Smooth muscle cell (in vitro differentiated cells): ENCODE measurements around the gene STK26. TPM values are rescaled to one million over a fixed set of nuclear protein-coding genes. Genes with fewer than 3 reads are reported as not detected.

Experiments used
- DNase-seq: peaks from one replicate; lab custom pipeline; 2025; ENCODE audit not compliant: unreplicated experiment; lab: John Stamatoyannopoulos, UW
- H2AFZ ChIP-seq: fragments of 200-600 bp; sonication (generic); 2 replicates; pipeline ENCODE4 v1.6.0; 2016; ENCODE audit warnings: antibody characterized with exemption, low read depth, mild to moderate bottlenecking
- H3F3A ChIP-seq: fragments of 200-600 bp; sonication (generic); 2 replicates; pipeline ENCODE4 v1.6.0; 2017; ENCODE audit warnings: antibody characterized with exemption, low read depth
- H3K27ac ChIP-seq: fragments of 200-600 bp; sonication (generic); 2 replicates; pipeline ENCODE4 v1.5.1; 2016; ENCODE audit warnings: low read depth, mild to moderate bottlenecking
- H3K27me3 ChIP-seq: fragments of 200-600 bp; sonication (generic); 2 replicates; pipeline ENCODE4 v1.6.1; 2016; ENCODE audit warnings: low read depth, mild to moderate bottlenecking
- H3K36me3 ChIP-seq: fragments of 200-600 bp; sonication (generic); 2 replicates; pipeline ENCODE4 v1.5.1; 2016; ENCODE audit warnings: low read depth
- H3K4me1 ChIP-seq: fragments of 200-600 bp; sonication (generic); 2 replicates; pipeline ENCODE4 v1.5.1; 2016; ENCODE audit warnings: low read depth
- H3K4me2 ChIP-seq: fragments of 200-600 bp; sonication (generic); 2 replicates; pipeline ENCODE4 v1.6.0; 2016; ENCODE audit warnings: mild to moderate bottlenecking
- H3K4me3 ChIP-seq: fragments of 200-600 bp; sonication (generic); 2 replicates; pipeline ENCODE4 v1.5.1; 2016; ENCODE audit warnings: mild to moderate bottlenecking
- H3K79me2 ChIP-seq: fragments of 200-600 bp; sonication (generic); 2 replicates; pipeline ENCODE4 v1.6.0; 2016; ENCODE audit warnings: low read depth, mild to moderate bottlenecking
- H3K9ac ChIP-seq: fragments of 200-600 bp; sonication (generic); 2 replicates; pipeline ENCODE4 v1.6.0; 2016; ENCODE audit warnings: low read depth
- H3K9me3 ChIP-seq: fragments of 200-600 bp; sonication (generic); replicated peaks from 2 replicates; pipeline ENCODE4 v1.5.1; 2016; ENCODE audit warnings: low read depth
- H4K20me1 ChIP-seq: fragments of 200-600 bp; sonication (generic); 2 replicates; pipeline ENCODE4 v1.6.0; 2016; ENCODE audit warnings: low read depth
- WGBS: methylation state at CpG from one replicate; pipeline ENCODE4 v1.1.7; 2016; ENCODE audit warnings: low lambda C conversion rate; 5-methylcytosine and 5-hydroxymethylcytosine counted together
- polyA plus RNA-seq: library from polyadenylated mRNA; unstranded; fragments of >200 nt; fragmentation: Nextera tagmentation; extraction: Ambion mirVana; gene quantifications from 2 replicates; pipeline ENCODE4 v1.2.1, GENCODE V29; 2016
- total RNA-seq: library from RNA; depleted of rRNA; stranded (reverse); fragments of >200 nt; gene quantifications from 2 replicates; pipeline ENCODE4 v1.2.3, GENCODE V29; 2014
- TF ChIP-seq, protein P1 (sequence below): fragments of 200-600 bp; sonication (generic); IDR thresholded peaks from 2 replicates; pipeline ENCODE4 v1.5.1; 2017; ENCODE audit warnings: borderline replicate concordance, mild to moderate bottlenecking, antibody characterized with exemption; ENCODE audit not compliant: insufficient read depth, poor library complexity, severe bottlenecking

Gene STK26
- total RNA-seq = 50.9 and 56.3 TPM in 2 replicates
- 13.2 and 13.8 TPM in 2 replicates for polyA plus RNA-seq

DNA sequence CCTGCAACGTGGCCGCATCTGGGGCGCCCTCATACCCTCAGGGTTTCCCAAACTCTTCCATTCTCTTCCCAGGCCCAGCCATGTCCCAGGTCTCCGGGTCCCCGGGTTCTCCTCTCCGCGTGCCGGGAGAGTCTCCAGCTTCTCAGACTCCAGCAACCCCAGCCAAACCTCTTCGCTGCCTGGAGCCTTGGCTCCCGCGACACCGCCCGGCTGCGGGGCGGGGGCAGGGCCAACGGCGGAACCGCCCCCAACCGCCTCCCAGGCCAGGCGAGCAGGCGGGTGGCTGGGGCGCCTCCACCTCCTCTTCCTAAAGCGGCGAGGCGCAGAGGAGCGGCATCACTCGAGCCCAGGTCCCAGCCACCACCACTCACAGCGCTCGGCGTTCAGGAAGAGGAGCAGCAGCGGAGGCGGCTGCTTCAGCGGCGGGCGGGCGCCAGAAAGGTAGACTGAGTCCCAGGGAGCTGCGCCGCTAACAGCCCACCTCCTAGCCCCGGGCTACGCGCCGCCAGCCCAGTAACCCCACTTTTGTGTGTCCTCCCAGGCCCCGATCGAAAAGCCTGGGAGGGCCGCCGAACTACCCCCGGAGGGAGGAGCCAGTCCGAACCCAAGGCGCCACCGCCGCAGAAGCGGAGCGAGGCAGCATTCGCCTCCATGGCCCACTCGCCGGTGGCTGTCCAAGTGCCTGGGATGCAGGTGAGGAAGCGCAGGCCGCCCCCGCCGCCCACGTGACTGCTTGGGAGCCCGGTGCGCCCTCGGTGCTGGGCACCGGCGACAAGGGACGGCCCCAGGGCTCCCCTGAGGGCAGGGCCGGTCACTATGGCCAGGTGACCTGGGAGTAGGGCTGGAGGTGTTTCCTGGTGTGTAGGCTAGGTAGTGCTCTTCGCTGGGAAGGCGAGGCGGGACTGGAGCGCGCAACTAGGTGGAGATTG lies at the start of gene STK26:
STK26 (plus strand) TSS at position 336 of the 929 bp plus-strand sequence; CDS start at position 652, 316 bp downstream.
- Histone ChIP-seq H3K9me3 (no peaks in the 10 kb centered on the region), H3K4me1 (peaks cover 12% of the 10 kb centered on the region), H3K36me3 (no peaks in the 10 kb centered on the region), H3K27ac (peak within 1 kb of the TSS; percentile 70), H3K79me2 (peaks cover 27% of the 10 kb centered on the region), H3F3A (no peaks in the 10 kb centered on the region), H3K4me3 (peak within 1 kb of the TSS; percentile 77), H3K9ac (peak within 1 kb of the TSS; percentile 83), H3K27me3 (no peaks in the 10 kb centered on the region), H4K20me1 (no peaks in the 10 kb centered on the region), H3K4me2 (peak within 1 kb of the TSS; percentile 81), H2AFZ (peak within 1 kb of the TSS; percentile 12)
- 45% methylated on average over 73 of the region's 73 CpGs for WGBS
- TF ChIP-seq, protein P1, sequence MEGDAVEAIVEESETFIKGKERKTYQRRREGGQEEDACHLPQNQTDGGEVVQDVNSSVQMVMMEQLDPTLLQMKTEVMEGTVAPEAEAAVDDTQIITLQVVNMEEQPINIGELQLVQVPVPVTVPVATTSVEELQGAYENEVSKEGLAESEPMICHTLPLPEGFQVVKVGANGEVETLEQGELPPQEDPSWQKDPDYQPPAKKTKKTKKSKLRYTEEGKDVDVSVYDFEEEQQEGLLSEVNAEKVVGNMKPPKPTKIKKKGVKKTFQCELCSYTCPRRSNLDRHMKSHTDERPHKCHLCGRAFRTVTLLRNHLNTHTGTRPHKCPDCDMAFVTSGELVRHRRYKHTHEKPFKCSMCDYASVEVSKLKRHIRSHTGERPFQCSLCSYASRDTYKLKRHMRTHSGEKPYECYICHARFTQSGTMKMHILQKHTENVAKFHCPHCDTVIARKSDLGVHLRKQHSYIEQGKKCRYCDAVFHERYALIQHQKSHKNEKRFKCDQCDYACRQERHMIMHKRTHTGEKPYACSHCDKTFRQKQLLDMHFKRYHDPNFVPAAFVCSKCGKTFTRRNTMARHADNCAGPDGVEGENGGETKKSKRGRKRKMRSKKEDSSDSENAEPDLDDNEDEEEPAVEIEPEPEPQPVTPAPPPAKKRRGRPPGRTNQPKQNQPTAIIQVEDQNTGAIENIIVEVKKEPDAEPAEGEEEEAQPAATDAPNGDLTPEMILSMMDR = no peak
- peak; percentile 31 for DNase-seq

DNA sequence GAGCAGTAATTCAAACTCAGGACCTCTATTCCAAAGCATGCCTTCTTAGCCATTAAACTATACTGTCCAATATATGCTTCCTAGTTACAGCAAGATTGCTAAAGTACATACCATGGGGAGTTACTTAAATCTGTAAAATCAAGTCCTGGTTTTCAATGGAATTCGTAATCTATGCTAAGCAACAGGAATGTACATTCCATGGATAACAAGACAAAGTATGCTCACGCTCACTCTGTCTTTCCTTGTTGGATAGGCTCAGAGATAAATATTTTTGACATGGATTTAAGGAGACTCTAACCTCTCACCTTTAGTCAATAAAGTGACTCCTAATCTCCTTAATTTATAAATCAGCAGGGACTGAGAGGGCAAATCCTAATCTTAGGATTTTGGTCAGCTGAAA lies 47.3 kb upstream of the STK26 start:
- Histone ChIP-seq H3K9me3 (no peaks in the 10 kb centered on the region), H3K9ac (no peak overlapping the region), H3K27ac (no peak overlapping the region), H3K4me1 (no peaks in the 10 kb centered on the region), H4K20me1 (no peaks in the 10 kb centered on the region), H3K4me2 (no peak overlapping the region), H3K36me3 (no peaks in the 10 kb centered on the region), H3K27me3 (no peaks in the 10 kb centered on the region), H2AFZ (no peak overlapping the region), H3K79me2 (no peaks in the 10 kb centered on the region), H3F3A (no peaks in the 10 kb centered on the region), H3K4me3 (no peak overlapping the region)
- no peak for DNase-seq
- TF ChIP-seq, protein P1 = no peak
- 43% methylated on average over 2 of the region's 2 CpGs for WGBS

DNA sequence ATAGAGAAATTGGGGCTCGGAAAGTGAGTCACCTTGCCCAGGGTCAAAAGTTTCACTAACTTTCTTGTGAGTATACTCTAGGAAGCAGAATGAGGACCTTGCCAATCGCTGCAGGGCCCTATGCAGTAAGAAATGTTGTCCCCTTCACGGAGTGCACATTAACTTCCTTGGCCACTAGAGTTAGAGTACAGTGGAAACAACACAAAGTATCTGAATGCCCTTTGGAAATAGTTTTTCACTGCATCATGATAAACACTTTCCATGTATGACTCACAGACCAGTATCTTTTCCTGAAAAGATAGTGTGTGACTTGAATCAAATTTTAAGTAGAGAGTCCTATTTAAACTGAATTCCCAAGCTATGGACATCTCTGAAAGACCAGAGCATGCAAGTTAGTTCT lies 45.5 kb upstream of the STK26 start:
- Histone ChIP-seq H3K27ac (no peak overlapping the region), H3K27me3 (no peaks in the 10 kb centered on the region), H2AFZ (no peak overlapping the region), H4K20me1 (no peaks in the 10 kb centered on the region), H3K4me2 (no peak overlapping the region), H3K9ac (no peak overlapping the region), H3K9me3 (no peaks in the 10 kb centered on the region), H3K4me1 (no peaks in the 10 kb centered on the region), H3K79me2 (no peaks in the 10 kb centered on the region), H3F3A (no peaks in the 10 kb centered on the region), H3K36me3 (no peaks in the 10 kb centered on the region), H3K4me3 (no peak overlapping the region)
- TF ChIP-seq, protein P1 = no peak
- DNase-seq = no peak
- WGBS = 56% methylated on average over 3 of the region's 3 CpGs

GRCh38 chrX:131979116-131979515 lies 44.0 kb upstream of the STK26 start:
- no peaks in the 10 kb centered on the region for H3K79me2 ChIP-seq
- no peaks in the 10 kb centered on the region for H4K20me1 ChIP-seq
- TF ChIP-seq, protein P1 = no peak
- H3K4me2 ChIP-seq = no peak overlapping the region
- no peaks in the 10 kb centered on the region for H3K36me3 ChIP-seq
- H3K4me1 ChIP-seq = no peaks in the 10 kb centered on the region
- no peak overlapping the region for H3K4me3 ChIP-seq
- no peaks in the 10 kb centered on the region for H3K27me3 ChIP-seq
- H2AFZ ChIP-seq = no peak overlapping the region
- H3F3A ChIP-seq = no peaks in the 10 kb centered on the region
- H3K9me3 ChIP-seq = no peaks in the 10 kb centered on the region
- no peak overlapping the region for H3K9ac ChIP-seq
- no peak overlapping the region for H3K27ac ChIP-seq
- no peak for DNase-seq
